ENCODE measurements around the gene POLR1H.
A peak's percentile ranks its signal among the peaks of the same experiment; 100 is the strongest.

Gene POLR1H

DNA sequence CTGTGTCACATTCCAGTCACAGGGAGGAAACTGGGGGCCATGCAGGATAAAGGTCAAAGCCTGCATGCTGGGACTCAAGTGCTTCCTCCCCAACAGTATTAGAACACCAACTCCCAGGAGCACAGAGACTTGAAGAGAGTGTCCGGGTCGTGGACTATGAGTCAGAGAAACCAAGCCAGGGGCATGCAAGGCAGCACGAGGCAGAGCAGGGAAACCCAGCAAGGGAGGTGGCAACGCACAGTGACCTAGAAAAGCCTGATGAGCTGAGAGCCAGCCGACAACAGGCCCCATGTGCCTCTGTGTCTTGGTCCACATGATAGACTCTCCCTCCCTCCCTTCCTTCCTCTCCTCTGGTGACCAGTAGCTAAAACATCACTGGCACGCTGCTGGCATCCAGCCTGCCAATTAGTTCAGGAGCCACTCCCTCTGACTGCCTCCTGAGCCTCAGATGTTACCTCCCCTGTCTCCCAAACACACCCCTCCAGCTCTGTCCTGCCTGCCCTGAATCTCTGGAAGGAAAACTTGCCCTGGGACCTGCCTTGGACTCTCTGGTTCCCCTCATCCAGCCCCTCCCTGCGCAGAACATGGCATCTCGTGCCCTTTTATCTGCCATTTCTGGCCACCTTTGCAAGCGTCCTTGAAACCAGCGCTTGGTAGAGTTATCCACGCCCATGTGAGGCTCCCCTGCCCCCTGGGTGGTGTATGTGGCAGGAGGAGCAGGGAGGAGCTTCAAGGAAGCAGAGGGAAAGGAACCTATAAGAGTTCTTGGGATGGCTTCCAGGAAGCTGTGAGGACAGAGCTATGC is 30.7 kb downstream of the POLR1H start:
- H3K4me3 ChIP-seq (ENCODE audit: low read depth, low read length) = no peak overlapping the region
- DNase-seq (ENCODE audit: low read depth) = peak; percentile 19

GRCh38 chr6:30092852-30093543 is 31.9 kb downstream of the POLR1H start:
- H3K4me3 ChIP-seq (ENCODE audit: low read depth, low read length) = no peak overlapping the region
- no peak for DNase-seq (ENCODE audit: low read depth)

- DNase-seq (ENCODE audit: low read depth) = no peak
These were observed 33.0 kb downstream of the POLR1H start for GRCh38 chr6:30093951-30094661.

GRCh38 chr6:30096829-30097228 is 35.8 kb downstream of the POLR1H start:
- DNase-seq (ENCODE audit: low read depth) = no peak
- H3K4me3 ChIP-seq (ENCODE audit: low read depth, low read length) = no peak overlapping the region

More at GRCh38 chr6:30093951-30094661, 33.0 kb downstream of the POLR1H start:
- no peak overlapping the region for H3K4me3 ChIP-seq (ENCODE audit: low read depth, low read length)

DNA sequence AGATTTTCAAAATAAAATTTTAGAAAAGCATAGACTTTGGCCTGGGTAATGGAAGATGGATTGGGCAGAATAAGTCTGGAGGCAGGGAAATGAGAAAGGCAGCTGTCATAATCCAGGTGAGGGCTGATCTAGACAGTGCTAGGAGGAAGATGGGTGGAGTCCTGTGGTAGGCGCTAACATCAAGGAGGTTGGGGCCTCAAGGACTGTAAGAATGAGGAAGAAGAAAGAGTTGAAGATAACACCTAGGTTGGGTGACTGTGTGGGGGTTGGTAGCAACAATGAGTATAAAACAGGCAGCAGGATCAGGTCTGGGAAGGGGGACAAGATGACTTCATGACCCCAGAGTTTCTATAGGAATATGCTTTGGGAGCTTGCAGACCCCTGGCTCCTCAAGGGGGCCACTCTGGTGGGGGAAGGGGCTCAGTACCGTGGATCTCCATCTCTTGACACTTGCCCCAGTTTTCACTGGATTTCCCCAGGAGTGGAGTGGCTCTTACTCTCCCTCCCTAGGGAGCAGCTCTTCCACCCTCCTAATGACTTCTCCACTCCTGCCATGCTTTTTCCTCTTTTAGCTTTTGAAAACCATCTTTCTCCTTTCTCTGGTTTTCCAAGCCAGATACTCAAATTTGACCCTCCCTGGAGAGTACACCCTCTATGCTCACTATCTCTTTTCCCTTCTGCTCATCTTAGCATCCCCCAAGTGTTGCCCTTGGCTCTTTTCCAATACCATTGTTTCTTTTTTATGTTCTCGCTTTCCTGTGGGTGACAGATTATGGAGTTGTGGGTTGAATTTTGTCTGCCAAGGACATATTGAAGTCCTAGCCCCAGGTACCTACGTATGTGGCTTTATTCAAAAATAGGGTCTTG is 37.1 kb downstream of the POLR1H start:
- H3K4me3 ChIP-seq (ENCODE audit: low read depth, low read length) = no peak overlapping the region
- no peak for DNase-seq (ENCODE audit: low read depth)

GRCh38 chr6:30100154-30100553 is 39.1 kb downstream of the POLR1H start:
- no peak overlapping the region for H3K4me3 ChIP-seq (ENCODE audit: low read depth, low read length)

DNA sequence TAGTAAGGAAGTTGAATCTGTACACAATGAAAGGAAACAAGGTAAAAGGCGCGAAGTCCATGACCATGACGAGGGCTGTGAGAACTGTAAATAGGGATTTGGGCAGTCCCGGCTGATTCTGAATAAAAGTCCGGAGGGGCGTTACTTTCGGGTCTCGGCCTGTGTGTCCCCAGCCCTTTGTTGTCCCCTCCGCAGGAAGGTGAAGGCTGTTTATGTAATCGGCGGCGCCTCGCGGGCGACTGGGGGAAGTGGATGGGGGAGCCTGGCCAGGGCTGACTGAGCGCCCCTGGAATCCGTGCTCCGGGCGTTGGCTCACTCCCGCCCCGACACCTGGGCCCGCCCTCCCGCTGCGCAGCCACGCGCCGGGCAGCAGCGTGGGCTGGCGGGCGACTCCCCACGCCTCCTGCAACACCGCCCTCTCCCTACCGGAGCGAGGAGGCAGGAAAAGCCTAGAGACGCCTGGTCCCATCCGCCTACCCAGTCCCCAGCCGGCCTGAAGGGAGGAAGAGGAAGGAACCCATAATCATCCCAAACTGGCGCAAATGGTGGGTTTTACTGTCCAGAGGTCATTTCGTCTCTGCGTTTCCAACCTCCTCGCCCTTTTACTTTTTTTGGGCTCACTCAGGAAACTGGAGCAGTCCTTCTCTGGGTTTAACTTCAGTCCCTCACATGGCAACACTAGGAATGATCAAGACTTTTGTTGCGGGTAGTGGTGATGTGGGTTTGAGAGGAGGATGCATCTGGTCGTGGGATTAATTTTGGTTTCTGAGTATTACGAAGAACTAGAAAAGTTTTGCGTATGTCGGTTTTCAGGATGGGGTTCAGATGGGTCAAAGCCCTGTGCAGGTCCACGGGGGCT is 39.7 kb downstream of the POLR1H start:
- peak overlapping the region; percentile 32 for H3K4me3 ChIP-seq (ENCODE audit: low read depth, low read length)
- no peak for DNase-seq (ENCODE audit: low read depth)

More at GRCh38 chr6:30100154-30100553, 39.1 kb downstream of the POLR1H start:
- no peak for DNase-seq (ENCODE audit: low read depth)

DNA sequence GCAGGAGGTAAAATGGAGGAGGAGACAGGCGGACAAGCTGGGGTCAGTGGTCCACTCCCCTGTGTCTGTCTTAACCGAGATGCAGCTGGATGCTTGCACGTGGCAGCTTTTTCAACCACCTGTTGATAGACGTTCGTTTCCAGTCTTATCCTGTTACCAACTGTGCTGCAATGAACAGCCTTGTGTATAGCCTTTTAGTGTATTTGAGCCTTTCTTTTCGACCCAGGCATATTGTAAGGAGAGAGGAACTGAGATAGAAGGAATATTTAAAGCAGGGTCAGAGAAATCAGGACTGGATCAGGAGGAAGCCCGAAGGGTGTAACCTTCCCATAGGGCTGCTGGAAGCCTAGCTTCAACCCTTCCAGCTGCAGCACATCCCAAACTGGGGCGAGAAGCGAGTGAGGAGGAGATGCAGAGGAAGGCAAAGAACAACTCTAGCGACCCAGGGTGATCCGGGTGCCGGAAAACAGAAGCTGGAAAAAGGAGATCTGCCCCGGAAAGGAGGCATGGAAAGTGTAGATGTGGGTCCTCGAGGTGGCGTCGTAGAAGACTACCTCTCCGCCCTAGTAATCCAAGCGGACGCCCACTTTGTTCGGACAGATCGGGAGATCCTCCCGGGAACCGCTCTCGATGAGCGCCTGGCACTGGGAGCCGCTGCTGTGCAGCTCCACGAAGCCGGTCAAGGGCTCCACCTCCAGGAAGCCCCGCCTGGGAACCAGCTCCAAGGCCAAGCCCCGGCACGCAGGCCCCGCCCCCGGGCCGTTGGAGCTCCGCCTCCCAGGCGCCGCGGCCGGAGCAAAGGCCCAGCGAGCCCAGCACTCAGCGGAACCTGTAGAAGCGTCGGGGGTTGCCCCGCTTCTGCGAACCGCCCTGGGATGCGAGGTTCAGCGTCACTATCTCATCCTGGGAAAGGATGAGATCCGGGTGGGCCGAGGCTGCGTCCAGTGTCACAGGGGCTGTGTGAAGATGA is 40.7 kb downstream of the POLR1H start:
- DNase-seq (ENCODE audit: low read depth) = peak; percentile 52
- H3K4me3 ChIP-seq (ENCODE audit: low read depth, low read length) = peak overlapping the region; percentile 45

DNA sequence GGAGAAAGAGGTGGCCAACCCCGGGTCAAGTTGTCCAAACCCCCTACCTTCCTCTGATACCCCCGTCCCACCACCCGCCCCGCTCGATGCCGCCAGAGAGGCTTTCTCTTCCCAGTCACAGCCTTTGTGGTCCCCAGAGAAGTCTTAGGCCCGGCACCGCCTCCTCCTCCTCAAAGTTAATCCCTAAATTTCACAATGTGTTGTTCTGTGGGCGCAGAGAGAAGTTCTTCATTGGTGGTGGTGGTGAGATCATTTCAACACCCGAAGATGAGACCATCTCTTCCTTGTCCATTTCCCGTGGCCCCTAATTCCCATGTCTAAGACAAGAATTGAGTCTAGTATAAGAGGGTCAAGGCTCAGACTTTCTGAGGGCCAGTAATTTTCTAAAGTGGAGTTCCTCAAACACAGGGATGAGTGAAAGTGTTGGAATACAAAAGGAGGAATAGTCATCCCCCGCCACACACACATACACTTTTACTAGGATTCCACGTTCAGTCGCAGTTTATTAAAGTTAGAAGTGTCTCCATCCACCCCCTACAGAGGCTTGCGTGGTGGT is 41.4 kb downstream of the POLR1H start:
- H3K4me3 ChIP-seq (ENCODE audit: low read depth, low read length) = peak overlapping the region; percentile 45
- DNase-seq (ENCODE audit: low read depth) = peak; percentile 65

- peak overlapping the region; percentile 40 for H3K4me3 ChIP-seq (ENCODE audit: low read depth, low read length)
- DNase-seq (ENCODE audit: low read depth) = peak; percentile 48
These were observed 42.2 kb downstream of the POLR1H start for GRCh38 chr6:30102970-30103871.

GRCh38 chr6:30103872-30104179 is 42.8 kb downstream of the POLR1H start:
- peak overlapping the region; percentile 40 for H3K4me3 ChIP-seq (ENCODE audit: low read depth, low read length)
- DNase-seq (ENCODE audit: low read depth) = no peak

- no peak for DNase-seq (ENCODE audit: low read depth)
- no peak overlapping the region for H3K4me3 ChIP-seq (ENCODE audit: low read depth, low read length)
These were observed 43.6 kb downstream of the POLR1H start for GRCh38 chr6:30104661-30105060.

GRCh38 chr6:30111266-30111856 is 50.3 kb downstream of the POLR1H start:
- DNase-seq (ENCODE audit: low read depth) = no peak
- no peak overlapping the region for H3K4me3 ChIP-seq (ENCODE audit: low read depth, low read length)

DNA sequence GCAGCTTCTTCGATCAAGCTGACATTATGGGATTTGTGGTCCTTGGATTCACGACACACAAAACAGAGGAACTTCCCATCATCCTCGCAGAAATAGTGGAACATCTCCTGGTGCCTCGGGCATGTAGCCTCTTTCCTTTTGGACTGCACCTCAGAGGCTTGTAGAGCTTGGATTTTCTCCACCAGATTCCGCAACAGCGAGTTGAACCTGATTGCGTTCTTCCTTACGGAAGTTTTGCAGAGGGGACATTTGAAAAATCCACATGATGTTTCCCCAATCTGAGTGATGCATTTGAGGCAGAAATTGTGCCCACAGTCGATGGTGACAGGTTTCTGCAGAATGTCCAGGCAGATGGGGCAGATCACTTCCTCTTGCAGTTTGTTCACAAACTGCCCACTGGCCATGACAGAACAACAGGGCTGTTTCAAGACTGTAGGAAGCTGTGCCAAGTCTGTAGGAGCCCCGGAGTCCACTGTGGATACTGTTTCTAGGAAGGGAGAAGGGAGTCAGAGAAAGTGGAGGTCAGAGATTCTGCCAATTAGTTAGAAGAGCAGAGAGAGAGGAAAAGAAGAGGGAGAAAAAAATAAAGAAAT is 51.4 kb downstream of the POLR1H start:
- H3K4me3 ChIP-seq (ENCODE audit: low read depth, low read length) = no peak overlapping the region
- DNase-seq (ENCODE audit: low read depth) = no peak

- no peak within 1 kb of the TSS for H3K4me3 ChIP-seq (ENCODE audit: low read depth, low read length)
- no peak for DNase-seq (ENCODE audit: low read depth)
These were observed 52.1 kb downstream of the POLR1H start, which contains the start of gene TRIM31 for GRCh38 chr6:30113003-30113759. Gene TRIM31 (minus strand): TSS chr6:30113090. CDS start chr6:30112805, 285 bp downstream.
